Liver (tissue), 9 donors: ENCODE measurements around the gene SYCE3. TPM values are rescaled to one million over a fixed set of nuclear protein-coding genes. Genes with fewer than 3 reads are reported as not detected.

Experiments
- DNase-seq: peaks from one replicate; pipeline ENCODE4 v3.0.0-alpha.2; 2017; ENCODE audit warnings: low spot score
- H3K27ac ChIP-seq, 2 donors: one replicate each; pipeline ENCODE4 v1.7.0; 2013; ENCODE audit warnings: inconsistent platforms in 2 of 2, low read length in 2 of 2, control low read depth in 1 of 2, low read depth in 1 of 2, mild to moderate bottlenecking in 1 of 2
- H3K27me3 ChIP-seq, 4 donors: one replicate each; pipeline versions ENCODE4 v1.6.1 to v1.7.0; 2013; ENCODE audit warnings: low read length in 3 of 4, inconsistent platforms in 1 of 4, mild to moderate bottlenecking in 1 of 4, moderate library complexity in 1 of 4; ENCODE audit not compliant: control insufficient read depth in 4 of 4, insufficient read depth in 4 of 4
- H3K36me3 ChIP-seq, 4 donors: one replicate each; pipeline versions ENCODE4 v1.6.1 to v1.7.0; 2013; ENCODE audit warnings: low read length in 3 of 4, mild to moderate bottlenecking in 3 of 4, low read depth in 1 of 4, moderate library complexity in 1 of 4; ENCODE audit not compliant: control insufficient read depth in 4 of 4, insufficient read depth in 3 of 4
- H3K4me1 ChIP-seq, 4 donors: one replicate each; pipeline versions ENCODE4 v1.6.1 to v1.7.0; 2013; ENCODE audit warnings: low read length in 3 of 4, mild to moderate bottlenecking in 3 of 4, moderate library complexity in 1 of 4; ENCODE audit not compliant: control insufficient read depth in 4 of 4, insufficient read depth in 4 of 4
- H3K4me3 ChIP-seq, 3 donors: one replicate each; pipeline versions ENCODE4 v1.6.1 to v1.7.0; 2013; ENCODE audit warnings: low read length in 3 of 3, control low read depth in 1 of 3, low read depth in 1 of 3, mild to moderate bottlenecking in 1 of 3
- H3K9ac ChIP-seq, 2 donors: one replicate each; pipeline ENCODE4 v1.7.0; 2013; ENCODE audit warnings: low read length in 2 of 2, mild to moderate bottlenecking in 2 of 2, moderate library complexity in 2 of 2, control low read depth in 1 of 2, low read depth in 1 of 2
- H3K9me3 ChIP-seq, 4 donors: one replicate each; pipeline versions ENCODE4 v1.6.1 to v1.7.0; 2013; ENCODE audit warnings: low read length in 3 of 4; ENCODE audit not compliant: control insufficient read depth in 4 of 4
- CTCF ChIP-seq: fragments of 150-350 bp; IDR thresholded peaks from 2 replicates; pipeline ENCODE4 v1.5.1; 2017; ENCODE audit warnings: improper control_type of control experiment, low read depth, low read length; ENCODE audit not compliant: missing input control
- FOXA1 ChIP-seq: IDR thresholded peaks from 2 replicates; pipeline ENCODE4 v1.6.1; 2016; ENCODE audit warnings: antibody characterized with exemption
- FOXA2 ChIP-seq: IDR thresholded peaks from 2 replicates; pipeline ENCODE4 v1.6.1; 2016; ENCODE audit warnings: antibody characterized with exemption
- GABPA ChIP-seq, 2 donors: IDR thresholded peaks in 1 of 2; conservative IDR thresholded peaks in 1 of 2; 2 replicates each; pipeline ENCODE4 v1.6.1; 2016; ENCODE audit warnings: antibody characterized with exemption in 2 of 2, mild to moderate bottlenecking in 1 of 2, moderate library complexity in 1 of 2
- HNF4A ChIP-seq, 2 donors: conservative IDR thresholded peaks; 2 replicates each; pipeline ENCODE4 v1.6.1; 2016; ENCODE audit warnings: antibody characterized with exemption in 2 of 2, mild to moderate bottlenecking in 2 of 2
- HNF4G ChIP-seq: IDR thresholded peaks from 2 replicates; pipeline ENCODE4 v1.6.1; 2016; ENCODE audit warnings: antibody characterized with exemption
- NR2F2 ChIP-seq: IDR thresholded peaks from 2 replicates; pipeline ENCODE4 v1.6.1; 2016; ENCODE audit warnings: antibody characterized with exemption
- RAD21 ChIP-seq, 2 donors: IDR thresholded peaks; 2 replicates each; pipeline ENCODE4 v1.6.1; 2016; ENCODE audit warnings: antibody characterized with exemption in 2 of 2, mild to moderate bottlenecking in 2 of 2
- RXRA ChIP-seq, 2 donors: IDR thresholded peaks; 2 replicates each; pipeline ENCODE4 v1.6.1; 2017 to 2018; ENCODE audit warnings: antibody characterized with exemption in 2 of 2, mild to moderate bottlenecking in 1 of 2
- SP1 ChIP-seq: IDR thresholded peaks from 2 replicates; pipeline ENCODE4 v1.6.1; 2018; ENCODE audit warnings: antibody characterized with exemption, mild to moderate bottlenecking
- TAF1 ChIP-seq: conservative IDR thresholded peaks from 2 replicates; pipeline ENCODE4 v1.6.1; 2016; ENCODE audit warnings: antibody characterized with exemption, mild to moderate bottlenecking
- YY1 ChIP-seq: IDR thresholded peaks from 2 replicates; pipeline ENCODE4 v1.6.1; 2016; ENCODE audit warnings: antibody characterized with exemption, mild to moderate bottlenecking
- ZBTB33 ChIP-seq: IDR thresholded peaks from 2 replicates; pipeline ENCODE4 v1.6.1; 2016; ENCODE audit warnings: antibody characterized with exemption
- WGBS: extraction: QIAGEN DNeasy Blood & Tissue Kit; methylation state at CpG from one replicate; pipeline ENCODE4 v1.1.7; 2013; 5-methylcytosine and 5-hydroxymethylcytosine counted together
- polyA plus RNA-seq, 2 donors: library from polyadenylated mRNA; stranded (reverse) in 1 of 2; unstranded in 1 of 2; fragments of 200-250 nt in 1 of 2; fragments of >200 nt in 1 of 2; fragmentation: Nextera tagmentation in 1 of 2; extraction: Ambion mirVana in 1 of 2; gene quantifications; one replicate each; pipeline versions ENCODE4 v1.2.1 to v1.2.3, GENCODE V29; 2013 to 2015
- total RNA-seq, 2 donors: library from RNA; depleted of rRNA; stranded (reverse); fragments of >200 nt; gene quantifications; one replicate each; pipeline ENCODE4 v1.2.3, GENCODE V29; 2014
- donor health status: healthy.
- donor health status: healthy.
- donor health status: healthy.
- donor health status: healthy.
- donor health status: healthy.

The SYCE3 gene
- total and polyA plus RNA-seq, 4 donors = 0.45 to 2.2 TPM; not detected in 2

GRCh38 chr22:50610581-50610980, 47.9 kb upstream of the SYCE3 start:
- Histone ChIP-seq H3K4me1 (peaks cover 5 to 11% (median 7%) of the 10 kb centered on the region in 4 donors), H3K4me3 (no peak overlapping the region), H3K36me3 (no peaks in the 10 kb centered on the region), H3K9me3 (no peaks in the 10 kb centered on the region), H3K27me3 (peaks cover 0 to 2% (median 0%) of the 10 kb centered on the region in 4 donors), H3K27ac (no peak overlapping the region), H3K9ac (no peak overlapping the region)
- 87% methylated on average over 17 of the region's 17 CpGs for WGBS
- TF ChIP-seq FOXA1 (no peak), TAF1 (no peak), FOXA2 (no peak), ZBTB33 (no peak), YY1 (no peak), SP1 (no peak), CTCF (no peak), GABPA (IDR thresholded peaks at IDR 0.05 in 1 of 2, conservative IDR thresholded peaks at IDR 0.05 in 1 of 2) (no peak)
- no peak for DNase-seq

GRCh38 chr22:50610041-50610451, 47.3 kb upstream of the SYCE3 start:
- Histone ChIP-seq H3K9ac (no peak overlapping the region), H3K9me3 (no peaks in the 10 kb centered on the region), H3K4me3 (no peak overlapping the region), H3K27me3 (peaks cover 0 to 2% (median 0%) of the 10 kb centered on the region in 4 donors), H3K27ac (no peak overlapping the region), H3K36me3 (no peaks in the 10 kb centered on the region), H3K4me1 (peaks cover 5 to 11% (median 7%) of the 10 kb centered on the region in 4 donors)
- WGBS = 88% methylated on average over 11 of the region's 11 CpGs
- no peak for DNase-seq
- TF ChIP-seq RXRA (IDR thresholded peaks at IDR 0.05) = no peak
- TF ChIP-seq RAD21 (IDR thresholded peaks at IDR 0.05) = no peak
- no peak for TF ChIP-seq SP1
- no peak for TF ChIP-seq CTCF
- no peak for TF ChIP-seq HNF4A (conservative IDR thresholded peaks at IDR 0.05)
- no peak for TF ChIP-seq HNF4G
- no peak for TF ChIP-seq YY1
- no peak for TF ChIP-seq TAF1

GRCh38 chr22:50609599-50609998, 46.9 kb upstream of the SYCE3 start:
- no peaks in the 10 kb centered on the region for H3K36me3 ChIP-seq
- H3K9me3 ChIP-seq = no peaks in the 10 kb centered on the region
- H3K9ac ChIP-seq = no peak overlapping the region
- no peak overlapping the region for H3K27ac ChIP-seq
- 80% methylated on average over 12 of the region's 12 CpGs for WGBS
- peaks cover 5 to 11% (median 7%) of the 10 kb centered on the region in 4 donors for H3K4me1 ChIP-seq
- peaks cover 0 to 2% (median 0%) of the 10 kb centered on the region in 4 donors for H3K27me3 ChIP-seq
- TF ChIP-seq SP1 (no peak), NR2F2 (no peak), FOXA2 (no peak), RXRA (IDR thresholded peaks at IDR 0.05) (no peak), RAD21 (IDR thresholded peaks at IDR 0.05) (no peak), GABPA (IDR thresholded peaks at IDR 0.05 in 1 of 2, conservative IDR thresholded peaks at IDR 0.05 in 1 of 2) (no peak), HNF4G (no peak), CTCF (no peak)
- DNase-seq = no peak
- no peak overlapping the region for H3K4me3 ChIP-seq
